T-helper 9 cell (primary cell): ENCODE measurements around the gene FAT3.

Experiments
- DNase-seq: peaks from one replicate; pipeline ENCODE4 v3.0.0-alpha.2; 2020
- total RNA-seq, 2 donors: gene quantifications; one replicate each; lab custom pipeline; 2026; lab: John Stamatoyannopoulos, UW

The FAT3 gene
- total RNA-seq, result 0 to 0.07 reads per million in 2 donors

DNA sequence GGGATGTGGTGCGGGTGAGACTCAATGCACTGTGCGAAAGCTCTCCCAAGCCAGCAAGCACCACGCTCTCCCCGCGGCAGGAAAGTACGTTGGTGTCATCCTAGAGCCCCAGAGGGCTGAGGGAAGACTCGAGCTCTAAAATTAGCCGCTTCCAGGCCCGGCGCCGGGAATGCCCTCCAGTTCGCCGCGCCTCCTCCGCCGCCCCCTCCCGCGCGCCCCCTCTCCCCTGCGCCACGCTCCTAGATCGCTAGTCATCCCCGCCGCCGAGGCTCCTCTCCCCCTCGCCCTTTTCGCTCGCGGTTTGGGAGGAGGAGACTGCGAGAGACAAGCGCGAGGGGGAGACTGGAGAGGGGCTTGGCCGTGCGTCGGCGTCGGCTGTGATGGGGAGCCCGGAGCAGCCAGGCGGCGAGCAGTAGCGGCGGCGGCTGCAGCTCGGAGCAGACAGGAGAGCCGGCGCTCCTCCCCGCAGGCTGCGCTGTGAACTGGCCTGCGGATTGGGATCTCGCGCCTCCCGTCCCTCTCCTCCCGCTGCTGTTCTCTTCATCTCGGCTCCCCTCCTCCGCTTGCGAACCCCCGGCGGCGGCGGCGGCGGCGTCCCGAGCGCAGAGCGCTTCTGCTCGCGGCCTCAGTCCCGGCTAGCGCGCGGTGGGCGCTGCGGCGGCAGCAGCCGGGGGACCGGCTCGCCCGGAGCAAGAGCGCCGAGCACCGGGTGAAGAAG lies at the start of gene FAT3:
TSS of gene FAT3 (plus strand) at position 412 of the 718 bp plus-strand sequence. CDS start 127,295 bp downstream, outside the sequence.
- DNase-seq, result no peak

DNA sequence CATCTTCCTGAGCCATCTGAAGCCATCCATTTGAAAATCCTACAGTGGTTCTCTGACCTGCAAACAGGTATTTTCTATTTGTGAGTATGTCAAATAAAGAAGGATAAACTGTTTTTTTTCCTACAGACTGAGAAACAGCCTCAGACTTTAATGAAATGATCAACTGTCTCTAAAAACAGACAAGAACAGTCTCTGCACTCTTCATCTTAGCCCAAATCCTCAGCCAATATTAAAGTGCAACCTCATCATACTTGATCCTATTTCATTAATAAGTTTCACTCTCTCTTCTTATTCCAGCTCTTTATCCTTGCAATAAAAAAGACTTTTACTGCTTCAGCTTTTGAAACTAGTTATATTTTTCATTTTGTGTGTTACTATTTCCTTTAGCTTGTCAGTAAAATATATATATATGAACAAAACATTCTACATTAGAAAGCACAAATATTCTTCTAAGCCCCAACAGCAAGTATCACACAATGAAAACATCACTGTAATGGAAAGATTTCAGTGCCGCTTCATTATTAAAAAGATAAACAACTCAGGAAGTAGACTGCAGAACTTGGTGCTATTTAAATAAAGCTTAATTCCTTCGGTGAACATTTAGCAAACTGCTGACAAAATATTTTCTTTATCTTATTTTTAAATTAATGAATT lies 45.5 kb upstream of the FAT3 start:
- DNase-seq, result no peak

DNA sequence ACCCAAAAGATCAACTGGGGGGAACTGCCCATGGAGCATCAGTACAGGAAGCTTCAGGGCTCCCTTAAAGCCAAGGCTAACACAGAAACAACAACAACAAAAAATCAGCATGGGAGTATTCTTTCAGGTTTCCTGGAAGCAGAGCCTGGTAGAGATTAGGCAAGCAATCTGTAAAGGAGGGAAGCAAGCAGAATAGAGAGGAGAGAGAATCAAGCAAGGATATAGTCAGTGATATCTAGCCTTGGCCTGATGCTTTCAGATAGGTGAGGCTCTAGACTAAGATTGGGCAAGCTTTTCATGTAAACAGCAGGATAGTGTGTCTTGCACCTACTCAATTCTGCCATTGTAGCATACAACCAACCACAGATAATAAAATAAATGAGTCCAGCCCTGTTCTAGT lies 44.4 kb upstream of the FAT3 start:
- DNase-seq, result no peak

DNA sequence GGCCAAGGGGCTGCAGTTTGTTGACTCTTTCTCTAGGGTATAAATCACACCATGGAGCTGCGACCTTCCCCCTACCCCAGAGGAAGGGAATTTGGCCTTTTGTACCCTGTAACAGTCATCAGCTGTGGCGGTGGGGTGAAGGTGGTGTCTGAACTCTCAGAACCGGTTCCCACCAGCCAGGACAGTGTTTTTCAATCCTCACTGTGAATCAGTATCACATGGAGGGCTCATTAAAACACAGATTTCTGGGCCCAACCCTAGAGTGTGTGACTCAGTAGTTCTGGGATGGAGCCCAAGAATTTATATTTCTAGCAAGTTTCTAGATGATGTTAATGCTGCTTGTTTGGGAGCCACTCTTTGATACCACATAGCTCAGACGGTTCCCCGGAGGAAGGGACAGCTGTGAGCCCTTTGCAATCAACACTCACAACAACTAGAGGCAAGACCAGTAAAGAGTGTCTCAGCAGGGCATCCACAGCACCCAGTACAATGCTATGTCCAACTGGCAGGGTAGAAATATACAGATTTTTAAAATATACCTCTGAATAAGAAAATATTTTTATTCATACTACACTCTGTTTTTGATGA lies 43.9 kb upstream of the FAT3 start:
- DNase-seq, result no peak

DNA sequence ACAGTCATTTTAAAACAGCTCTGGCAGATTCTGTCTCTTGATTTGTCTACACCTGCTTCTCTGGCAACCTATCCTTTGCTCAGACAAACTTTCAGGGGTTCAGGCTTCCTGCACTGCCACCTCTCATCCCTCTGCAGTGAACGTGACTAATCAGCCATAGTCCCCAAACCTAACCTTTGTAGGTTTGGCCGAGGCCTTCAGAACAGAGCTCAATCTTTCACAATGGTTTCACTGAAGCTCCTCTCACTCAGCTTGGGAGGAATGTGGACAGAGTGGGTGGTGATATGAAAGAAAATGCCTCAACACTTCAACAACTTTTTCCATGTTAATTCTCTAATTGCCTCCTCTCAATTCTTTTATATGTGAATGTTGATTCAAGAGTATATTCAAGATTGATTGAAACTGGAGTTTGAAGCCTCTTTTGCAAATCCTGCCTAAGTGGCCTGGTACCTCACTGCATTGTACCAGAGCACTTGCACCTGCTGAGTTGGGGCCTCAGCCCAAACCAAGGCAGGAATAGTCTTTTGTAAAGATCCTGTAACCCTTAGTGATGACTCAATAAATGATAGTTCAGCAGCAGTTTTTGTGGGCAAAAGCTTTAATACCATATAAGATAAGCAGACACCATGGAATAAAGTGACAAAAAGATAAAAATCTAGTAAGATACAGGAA lies 33.9 kb upstream of the FAT3 start:
- DNase-seq, result no peak

DNA sequence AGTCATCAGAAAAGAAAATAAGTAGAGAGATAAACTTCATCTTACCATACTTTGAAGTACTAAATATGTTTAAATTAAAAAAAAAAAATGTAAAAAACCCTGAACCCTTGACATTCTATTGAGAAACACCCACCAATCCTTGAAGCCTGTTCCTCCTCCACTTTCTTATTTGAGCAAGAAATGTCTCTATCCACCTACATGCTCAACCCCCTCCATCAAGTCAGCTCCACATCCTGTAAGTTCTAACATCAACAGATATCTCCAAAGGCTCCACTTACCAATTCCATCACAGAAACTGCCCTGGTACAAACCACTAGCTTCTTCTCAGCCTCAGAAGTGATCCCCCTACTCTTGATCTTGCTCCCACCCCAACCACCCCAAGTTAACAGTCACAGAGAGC lies 32.5 kb upstream of the FAT3 start:
- no peak for DNase-seq

DNA sequence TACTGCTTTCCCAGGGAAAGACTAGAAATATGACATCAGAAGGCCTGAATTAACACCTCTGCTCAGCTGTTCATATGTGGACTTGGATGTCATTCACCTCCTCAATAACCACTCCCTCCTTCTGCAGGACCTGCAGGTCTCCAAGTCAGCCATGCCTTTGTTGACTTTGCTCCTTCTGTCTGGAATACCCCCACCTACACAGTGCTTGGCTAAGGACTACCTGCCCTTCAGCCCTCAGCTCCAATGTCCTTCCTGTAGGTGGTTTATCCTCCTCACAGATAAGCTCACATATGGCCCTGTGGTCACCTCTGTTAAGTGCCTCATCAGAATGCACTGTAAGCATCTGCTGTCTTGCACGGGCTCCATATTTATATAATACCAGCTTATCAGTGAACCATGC lies 26.4 kb upstream of the FAT3 start:
- no peak for DNase-seq

DNA sequence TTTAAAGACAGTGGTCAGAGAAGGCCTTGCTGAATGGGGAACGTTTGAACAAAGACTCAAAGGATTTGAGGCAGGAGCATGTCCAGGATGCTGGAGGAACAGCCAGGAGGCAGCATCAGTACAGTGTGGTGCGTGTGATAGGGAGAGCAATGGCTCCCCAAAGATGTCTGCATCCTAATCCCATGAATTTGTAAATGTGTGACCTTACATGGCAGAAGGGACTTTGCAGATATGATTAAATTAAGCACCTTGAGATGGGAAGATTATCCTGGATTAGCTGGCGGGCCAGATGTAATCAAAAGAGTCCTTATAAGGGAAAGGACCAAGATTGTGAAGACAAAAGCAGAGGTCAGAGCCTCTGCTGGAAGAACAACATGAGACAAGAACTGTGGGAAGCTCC lies 24.6 kb upstream of the FAT3 start:
- no peak for DNase-seq

DNA sequence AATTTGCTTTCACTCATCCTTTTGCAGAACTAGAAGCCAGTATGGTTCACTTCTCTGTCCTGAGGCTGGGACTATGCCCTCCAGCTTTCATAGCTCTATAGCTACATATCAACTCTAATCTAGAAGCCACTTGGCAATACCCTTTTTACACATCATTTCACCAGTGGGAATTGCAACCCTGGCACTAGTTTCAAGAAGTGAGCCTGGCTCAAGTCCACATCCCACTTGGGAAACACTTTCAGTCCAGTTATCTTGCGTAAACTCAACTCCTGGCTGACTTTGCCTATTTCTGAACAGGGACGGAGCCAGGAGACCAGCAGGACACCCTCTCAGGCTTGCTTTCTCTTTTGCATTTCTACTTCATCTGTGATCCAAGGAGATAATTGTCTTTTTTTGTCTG lies 19.9 kb upstream of the FAT3 start:
- DNase-seq, result no peak

DNA sequence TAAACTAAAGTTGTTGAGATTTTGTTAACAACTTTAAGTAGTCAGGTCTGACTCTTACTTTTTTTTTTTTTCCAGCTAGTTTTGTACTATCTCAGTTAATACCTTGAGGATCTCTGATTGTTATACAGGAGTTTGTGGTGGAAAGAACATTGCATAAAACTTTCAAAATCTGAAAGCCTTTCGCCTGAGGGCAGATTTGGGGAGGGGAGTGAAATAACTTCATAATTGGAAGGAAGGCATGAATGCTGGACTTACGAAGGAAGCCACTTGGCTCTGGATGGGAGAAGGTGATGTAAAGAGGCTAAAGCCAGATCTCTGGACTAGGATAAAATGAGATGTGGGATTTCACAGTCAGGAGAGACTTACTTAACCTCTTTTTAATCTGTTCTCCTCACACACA lies 18.2 kb upstream of the FAT3 start:
- DNase-seq, result no peak

DNA sequence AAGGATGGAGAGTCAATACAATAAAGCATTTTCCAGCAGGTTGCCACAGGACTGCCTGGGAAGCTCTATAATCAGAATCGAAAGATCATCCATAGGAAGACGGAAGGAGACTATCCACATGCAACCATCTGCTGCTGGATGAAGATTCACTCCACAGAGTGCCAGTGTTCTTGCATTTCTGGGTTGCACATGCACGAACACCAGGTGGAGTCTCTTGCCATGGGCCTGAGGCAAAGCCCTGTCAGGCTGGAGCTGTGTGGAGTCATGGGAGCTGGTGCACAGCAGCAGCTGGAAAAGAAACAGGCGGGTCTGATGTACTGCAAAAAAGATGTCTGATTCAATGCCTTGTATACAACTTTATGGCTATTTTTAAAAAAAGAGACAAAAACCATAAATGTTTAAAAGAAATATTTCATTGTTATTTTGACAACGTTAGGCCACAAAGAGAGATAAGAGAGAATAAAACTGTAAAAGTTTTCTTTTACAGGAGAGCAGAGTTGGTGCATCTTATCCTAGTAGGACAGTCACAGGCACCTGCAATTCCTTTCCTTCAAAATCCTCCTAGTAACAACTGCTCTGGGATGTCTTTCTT lies 12.9 kb upstream of the FAT3 start:
- DNase-seq, result no peak

DNA sequence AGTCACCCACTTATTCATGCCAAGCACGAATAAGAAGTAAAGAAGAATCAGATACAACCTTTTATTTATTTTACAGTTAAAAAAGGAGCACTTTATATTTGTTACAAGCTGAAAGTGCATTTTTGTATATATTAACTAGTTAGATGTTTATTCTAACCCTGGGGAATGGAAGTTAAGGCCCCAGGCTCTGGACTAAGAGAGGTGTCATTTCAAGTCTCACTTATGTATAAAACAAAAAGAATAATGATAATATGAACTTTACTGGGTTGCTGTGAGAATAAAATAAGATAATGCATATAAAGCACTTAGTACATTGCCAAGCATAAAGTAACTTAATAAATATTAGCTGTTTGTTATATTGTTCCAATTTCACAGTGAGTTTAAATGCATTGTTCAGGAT lies 12.1 kb upstream of the FAT3 start:
- no peak for DNase-seq

DNA sequence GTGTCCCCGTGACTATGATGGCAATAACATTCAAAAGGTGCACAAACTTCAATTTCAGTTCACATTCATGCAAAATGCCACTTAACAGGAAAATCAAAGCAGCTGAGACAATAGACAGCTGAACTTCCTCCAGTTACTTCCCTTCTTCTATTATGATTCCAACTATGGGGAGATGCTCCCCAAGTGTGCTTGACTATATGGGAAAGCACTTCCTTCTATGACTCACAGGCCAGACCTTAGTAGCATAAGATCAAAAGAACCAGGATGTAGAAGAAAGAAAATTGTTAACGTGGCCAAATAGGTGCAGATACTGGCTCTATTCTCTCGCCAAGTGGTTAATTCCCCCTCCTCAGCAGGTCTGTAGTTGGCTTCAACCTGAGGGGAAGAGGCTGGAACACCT lies 7.8 kb upstream of the FAT3 start:
- DNase-seq, result no peak

DNA sequence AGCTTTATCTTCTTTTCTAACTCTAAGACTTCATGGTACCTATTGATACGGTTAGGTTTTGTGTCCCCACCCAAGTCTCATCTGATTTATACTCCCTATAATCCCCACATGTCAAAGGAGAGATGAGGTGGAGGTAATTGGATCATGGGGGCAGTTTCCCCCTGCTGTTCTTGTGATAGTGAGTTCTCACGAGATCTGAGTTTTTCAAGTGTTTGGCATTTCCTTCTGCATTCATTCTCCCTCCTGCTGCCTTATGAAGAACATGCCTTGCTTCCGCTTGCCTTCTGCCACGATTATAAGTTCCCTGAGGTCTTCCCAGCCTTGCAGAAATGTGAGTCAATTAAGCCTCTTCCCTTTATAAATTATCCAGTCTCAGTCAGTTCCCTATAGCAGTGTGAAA lies 5.1 kb upstream of the FAT3 start:
- DNase-seq, result no peak

DNA sequence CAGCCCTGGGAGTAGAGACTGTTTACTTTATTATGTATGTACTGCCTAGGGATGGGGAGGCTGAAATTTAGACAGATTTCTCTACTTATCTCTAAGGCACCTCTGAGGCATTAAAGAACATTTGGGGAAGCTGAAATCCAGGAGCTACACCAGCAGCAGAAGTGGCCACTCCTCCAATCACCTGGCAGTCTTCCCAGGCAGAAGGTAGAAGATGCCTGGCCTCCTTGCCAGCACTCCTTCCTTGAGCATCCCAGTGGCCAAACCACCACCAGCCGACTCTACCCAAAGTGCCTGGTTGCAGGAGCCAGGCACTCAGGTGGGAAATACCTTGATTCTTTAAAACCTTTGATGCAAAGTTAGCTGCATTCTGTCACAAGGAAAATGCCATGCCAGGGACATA lies 1.9 kb upstream of the FAT3 start:
- no peak for DNase-seq

DNA sequence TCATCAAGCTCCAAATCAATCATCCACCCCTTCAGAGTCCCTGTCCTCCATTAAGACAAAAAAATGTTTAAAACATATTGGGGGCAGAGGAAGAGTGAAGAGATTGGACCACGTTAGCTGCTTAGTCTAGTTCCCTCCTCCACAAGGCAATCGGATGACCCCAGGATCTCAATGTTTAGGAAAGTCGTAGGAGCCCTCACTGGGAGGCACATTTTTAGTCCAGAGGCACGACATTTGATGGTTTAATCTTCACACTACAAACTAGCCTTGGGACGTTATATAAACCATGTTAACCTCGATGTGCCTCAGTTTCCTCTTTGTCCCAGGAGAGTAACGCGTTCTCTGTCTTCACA lies 588 bp upstream of the FAT3 start:
- no peak for DNase-seq

DNA sequence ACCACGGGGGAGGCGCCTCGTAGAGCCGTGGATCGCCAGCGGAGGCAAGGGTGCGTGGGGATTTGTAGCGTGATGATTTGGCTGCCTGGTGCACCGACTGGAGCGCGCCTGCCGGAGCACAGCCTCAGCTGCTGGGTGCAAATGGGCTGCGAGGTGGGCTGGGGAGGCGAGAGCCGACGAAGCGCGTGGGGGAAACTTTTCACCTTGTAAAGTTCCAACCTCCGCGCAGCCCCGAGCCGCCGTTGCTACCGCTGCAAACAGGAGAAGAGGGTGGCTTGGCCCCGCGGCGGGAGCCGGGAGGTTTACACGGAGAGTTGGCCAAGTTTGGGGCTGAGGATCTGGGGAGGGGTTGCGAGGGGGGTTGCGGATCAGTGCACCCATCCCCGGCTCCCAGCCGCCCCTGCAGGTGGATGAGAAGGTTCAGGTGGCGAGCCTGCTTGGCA lies 528 bp downstream of the FAT3 start:
- DNase-seq, result no peak

DNA sequence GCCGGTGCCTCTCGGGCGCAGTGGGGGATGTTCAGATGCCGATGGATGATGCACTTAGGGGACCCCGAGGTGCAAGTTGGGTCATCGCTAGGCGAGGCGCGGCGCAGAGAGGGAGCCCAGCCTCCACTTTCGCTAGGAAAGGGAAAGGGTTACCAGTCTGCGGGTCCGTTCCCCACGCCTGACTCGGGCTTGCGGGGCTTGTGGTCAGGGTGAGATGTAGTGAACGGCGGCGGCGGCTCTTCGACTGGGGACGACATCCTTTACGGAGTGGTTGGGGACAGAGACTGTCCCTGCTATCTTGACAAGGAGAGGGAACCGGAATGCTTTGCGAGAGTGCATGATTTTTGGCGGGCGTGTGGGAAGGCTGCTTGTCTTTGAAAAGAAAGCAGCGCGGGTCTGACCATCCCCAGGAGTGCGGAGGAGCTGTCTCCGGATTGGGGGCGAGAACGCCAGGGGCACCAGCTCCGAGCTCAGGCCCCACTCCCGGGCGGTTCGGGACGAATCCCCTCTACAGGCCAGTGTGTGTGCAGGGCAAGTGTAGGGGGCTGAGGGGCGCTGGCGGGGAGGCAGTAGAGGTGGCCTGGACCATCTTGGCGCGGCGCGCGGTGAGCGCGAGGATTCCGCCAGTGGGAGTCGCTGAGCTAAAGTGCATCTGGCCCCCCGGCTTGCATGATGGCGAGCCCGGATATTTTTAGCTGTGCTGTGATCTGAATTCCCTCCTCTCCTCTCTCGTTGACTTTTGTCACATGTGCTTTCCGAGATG lies 1.1 kb downstream of the FAT3 start:
- no peak for DNase-seq

DNA sequence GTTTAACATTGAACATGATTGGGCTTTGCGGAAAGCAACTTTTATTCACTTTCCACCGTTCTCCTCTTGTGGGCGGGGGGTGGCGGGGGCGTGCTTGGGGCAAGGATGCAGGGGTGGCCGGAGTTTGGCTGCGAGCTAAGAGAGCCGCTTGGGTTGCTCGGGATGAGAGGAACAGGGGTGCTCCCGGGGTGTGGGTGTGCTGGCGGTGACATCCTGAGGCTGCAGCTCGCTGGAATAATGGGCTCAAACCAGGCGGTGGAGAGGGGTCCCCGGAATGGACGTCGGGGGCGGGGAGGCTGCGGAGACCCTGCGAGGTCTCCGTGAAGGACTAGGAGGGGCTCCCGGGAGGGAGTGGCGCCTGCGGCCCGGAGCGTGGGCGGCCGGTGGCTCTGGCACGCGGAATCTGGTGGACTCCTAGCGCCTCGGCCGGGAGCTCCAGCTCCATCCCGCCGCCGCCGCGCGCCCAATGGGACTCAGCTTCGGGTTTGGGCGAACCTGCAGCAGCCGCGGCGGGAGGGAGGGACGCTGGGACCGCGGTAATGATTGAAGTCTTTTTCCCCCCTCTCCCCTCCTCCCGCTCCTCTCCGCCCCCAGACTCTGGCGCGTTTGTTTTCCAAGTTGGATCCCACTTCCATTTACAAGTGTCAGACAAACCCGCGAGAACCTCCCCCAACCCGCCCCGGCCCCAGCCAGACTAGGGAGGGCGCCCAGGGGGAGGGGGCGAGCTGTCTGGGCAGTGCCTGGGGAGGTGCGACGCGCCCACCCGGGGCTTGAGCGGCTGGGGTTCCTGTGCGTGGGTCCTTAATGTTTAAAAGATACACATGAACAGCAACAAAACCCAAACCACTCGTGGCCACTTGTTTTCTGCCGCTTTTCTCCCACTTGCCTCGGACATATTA lies 2.0 kb downstream of the FAT3 start:
- DNase-seq, result no peak

DNA sequence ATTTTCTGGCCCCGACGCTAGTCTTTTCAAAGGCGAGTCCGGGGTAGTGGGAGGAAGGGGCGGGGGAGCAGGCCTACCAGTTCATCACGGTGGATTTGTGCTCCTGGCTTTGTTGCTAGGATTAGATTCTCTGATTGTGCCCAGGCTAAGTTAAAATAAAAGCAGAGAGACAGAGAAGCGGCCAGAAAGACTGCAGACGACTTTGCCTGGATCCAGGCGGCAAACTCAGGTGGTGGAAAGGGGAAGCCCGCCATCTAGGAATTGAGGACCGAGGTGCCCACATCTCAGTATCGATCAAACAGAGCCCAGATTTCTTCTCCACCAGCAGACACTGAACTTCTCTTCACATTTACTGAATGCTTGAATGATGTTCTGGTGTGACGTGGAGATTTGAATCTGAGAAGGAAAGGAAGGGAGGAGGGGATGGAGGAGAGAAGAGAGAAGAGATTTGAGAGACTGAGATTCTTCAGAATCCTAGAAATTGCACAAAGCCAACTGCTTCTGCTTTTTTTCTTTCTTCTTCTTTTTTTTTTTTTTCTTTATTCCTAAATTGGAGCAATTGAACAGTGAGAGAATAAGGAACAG lies 2.7 kb downstream of the FAT3 start:
- no peak for DNase-seq
